Bronchial epithelial cell (primary cell): ENCODE results near the gene TRPV4. TPM values are rescaled to one million over a fixed set of nuclear protein-coding genes. Genes with fewer than 3 reads are reported as not detected.

ENCODE experiments used
- DNase-seq: peaks from one replicate; pipeline ENCODE4 v3.0.0-alpha.2; 2010; ENCODE audit warnings: low read depth
- FAIRE-seq: peaks from 2 replicates; lab custom pipeline; 2011; peaks lifted over from hg19 to GRCh38; lab: Jason Lieb, UNC
- H3K27me3 ChIP-seq: 2 replicates; pipeline ENCODE4 v1.5.1; 2011; ENCODE audit warnings: low read length; ENCODE audit not compliant: control insufficient read depth, insufficient read depth
- H3K36me3 ChIP-seq: 2 replicates; pipeline ENCODE4 v1.5.1; 2011; ENCODE audit warnings: low read length; ENCODE audit not compliant: control insufficient read depth, insufficient read depth
- H3K4me3 ChIP-seq: 2 replicates; pipeline ENCODE4 v1.5.1; 2011; ENCODE audit warnings: mild to moderate bottlenecking, low read depth, low read length, control low read depth
- total RNA-seq: library from RNA; depleted of rRNA; stranded (reverse); fragments of >200 nt; gene quantifications from 2 replicates; pipeline ENCODE4 v1.2.1, GENCODE V29; 2014
- TF ChIP-seq, protein P1 (sequence below): IDR thresholded peaks from 2 replicates; pipeline ENCODE4 v1.5.1; 2011; ENCODE audit warnings: mild to moderate bottlenecking, moderate library complexity, low read length, control low read depth, inconsistent platforms; ENCODE audit not compliant: insufficient read depth, severe bottlenecking

Gene TRPV4
- total RNA-seq, 1 donor from 2014 or later, result 0.53 TPM

DNA sequence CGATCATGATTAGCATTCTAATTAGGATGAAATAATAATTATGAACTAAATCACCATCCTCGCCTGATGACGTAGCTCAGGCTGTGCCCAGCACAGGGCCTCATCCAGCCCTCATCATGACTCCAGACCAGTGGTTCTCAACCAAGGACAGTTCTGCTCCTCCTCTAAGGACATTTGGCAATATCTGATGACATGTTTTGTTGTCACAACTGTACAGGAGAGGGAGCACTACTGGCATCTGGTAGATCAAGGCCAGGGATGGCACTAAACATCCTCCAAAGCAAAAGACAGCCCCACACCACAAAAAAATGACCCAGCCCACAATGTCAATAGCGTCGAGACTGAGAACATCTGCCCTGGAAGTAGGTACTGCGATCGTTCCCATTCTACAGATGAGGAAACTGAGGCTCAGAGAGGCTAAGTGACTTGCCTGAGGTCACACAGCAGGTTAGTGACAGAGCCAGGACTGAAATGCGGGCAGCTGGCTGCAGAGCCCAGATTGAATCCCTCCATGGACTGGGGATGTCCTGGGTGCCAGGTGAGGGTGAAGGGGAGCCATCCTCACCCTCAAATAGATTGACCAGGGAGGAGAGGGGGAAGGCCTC lies 15.5 kb downstream of the TRPV4 start:
- Histone ChIP-seq H3K36me3 (no peaks in the 10 kb centered on the region), H3K27me3 (no peaks in the 10 kb centered on the region), H3K4me3 (no peak overlapping the region)
- TF ChIP-seq, protein P1, sequence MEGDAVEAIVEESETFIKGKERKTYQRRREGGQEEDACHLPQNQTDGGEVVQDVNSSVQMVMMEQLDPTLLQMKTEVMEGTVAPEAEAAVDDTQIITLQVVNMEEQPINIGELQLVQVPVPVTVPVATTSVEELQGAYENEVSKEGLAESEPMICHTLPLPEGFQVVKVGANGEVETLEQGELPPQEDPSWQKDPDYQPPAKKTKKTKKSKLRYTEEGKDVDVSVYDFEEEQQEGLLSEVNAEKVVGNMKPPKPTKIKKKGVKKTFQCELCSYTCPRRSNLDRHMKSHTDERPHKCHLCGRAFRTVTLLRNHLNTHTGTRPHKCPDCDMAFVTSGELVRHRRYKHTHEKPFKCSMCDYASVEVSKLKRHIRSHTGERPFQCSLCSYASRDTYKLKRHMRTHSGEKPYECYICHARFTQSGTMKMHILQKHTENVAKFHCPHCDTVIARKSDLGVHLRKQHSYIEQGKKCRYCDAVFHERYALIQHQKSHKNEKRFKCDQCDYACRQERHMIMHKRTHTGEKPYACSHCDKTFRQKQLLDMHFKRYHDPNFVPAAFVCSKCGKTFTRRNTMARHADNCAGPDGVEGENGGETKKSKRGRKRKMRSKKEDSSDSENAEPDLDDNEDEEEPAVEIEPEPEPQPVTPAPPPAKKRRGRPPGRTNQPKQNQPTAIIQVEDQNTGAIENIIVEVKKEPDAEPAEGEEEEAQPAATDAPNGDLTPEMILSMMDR, result no peak
- no peak for DNase-seq
- peak; percentile 89 for FAIRE-seq

DNA sequence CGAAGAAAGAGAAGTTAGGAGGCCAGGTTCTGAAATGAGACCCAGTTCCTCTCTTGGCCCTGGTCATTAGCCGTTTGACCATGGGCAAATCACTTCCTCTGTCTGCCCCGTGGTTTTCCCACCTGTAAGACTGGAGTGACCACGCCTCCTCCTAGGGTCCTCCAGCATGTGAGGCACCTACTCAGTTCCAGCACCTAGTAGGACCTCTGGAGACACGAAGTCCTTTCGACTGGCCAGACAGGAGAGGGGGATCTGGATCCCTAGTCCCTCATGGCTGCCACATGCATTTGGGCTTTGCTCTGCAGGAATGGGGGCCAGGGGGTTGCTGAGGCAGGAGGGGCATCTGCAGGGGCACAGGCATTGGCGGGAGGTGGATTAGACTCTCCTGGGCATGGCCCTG lies 16.3 kb downstream of the TRPV4 start:
- H3K27me3 ChIP-seq, result no peaks in the 10 kb centered on the region
- DNase-seq, result no peak
- FAIRE-seq, result peak; percentile 64
- TF ChIP-seq, protein P1, result no peak
- no peak overlapping the region for H3K4me3 ChIP-seq
- H3K36me3 ChIP-seq, result no peaks in the 10 kb centered on the region

DNA sequence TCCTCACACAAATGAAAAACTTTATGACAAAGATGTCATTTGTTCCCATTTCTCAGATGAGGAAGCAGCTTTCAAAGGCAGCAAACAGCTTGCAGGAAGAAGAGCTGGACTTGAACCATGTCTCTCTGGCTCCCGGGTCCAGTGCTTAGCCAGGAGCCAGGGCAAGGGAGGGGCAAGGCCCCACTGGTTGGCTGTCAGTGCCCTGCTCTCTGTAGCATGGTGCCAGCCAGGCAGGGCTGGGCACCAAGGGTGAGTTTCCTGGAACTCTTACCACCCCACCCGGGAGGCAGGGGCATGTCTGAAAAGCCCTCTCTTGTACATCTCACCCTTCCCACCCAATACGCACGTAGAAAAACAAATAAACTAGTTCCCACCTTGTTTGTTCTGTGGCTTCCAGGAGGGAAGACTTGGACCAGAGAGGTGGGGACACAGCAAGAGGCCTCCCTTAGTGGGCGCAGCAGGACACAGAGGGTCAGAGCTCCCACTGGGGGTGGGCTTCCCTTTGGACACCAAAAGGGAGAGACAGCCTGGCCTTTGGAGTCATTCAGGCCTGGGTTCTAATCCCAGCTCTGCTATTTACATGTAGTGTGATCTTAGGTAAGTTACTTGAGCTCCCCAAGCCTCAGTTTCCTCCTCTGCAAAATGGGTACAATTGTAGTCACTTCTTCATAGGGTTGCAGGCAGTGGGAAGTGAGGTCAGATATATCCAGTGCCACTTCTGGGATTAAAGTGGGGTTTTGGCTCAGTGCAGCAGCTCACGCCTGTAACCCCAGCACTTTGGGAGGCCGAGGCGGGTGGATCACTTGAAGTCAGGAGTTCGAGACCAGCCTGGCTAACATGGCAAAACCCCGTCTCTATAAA lies 17.2 kb downstream of the TRPV4 start:
- FAIRE-seq (no peak), DNase-seq (no peak)
- no peaks in the 10 kb centered on the region for H3K27me3 ChIP-seq
- H3K36me3 ChIP-seq, result no peaks in the 10 kb centered on the region
- TF ChIP-seq, protein P1, result no peak
- H3K4me3 ChIP-seq, result no peak overlapping the region

DNA sequence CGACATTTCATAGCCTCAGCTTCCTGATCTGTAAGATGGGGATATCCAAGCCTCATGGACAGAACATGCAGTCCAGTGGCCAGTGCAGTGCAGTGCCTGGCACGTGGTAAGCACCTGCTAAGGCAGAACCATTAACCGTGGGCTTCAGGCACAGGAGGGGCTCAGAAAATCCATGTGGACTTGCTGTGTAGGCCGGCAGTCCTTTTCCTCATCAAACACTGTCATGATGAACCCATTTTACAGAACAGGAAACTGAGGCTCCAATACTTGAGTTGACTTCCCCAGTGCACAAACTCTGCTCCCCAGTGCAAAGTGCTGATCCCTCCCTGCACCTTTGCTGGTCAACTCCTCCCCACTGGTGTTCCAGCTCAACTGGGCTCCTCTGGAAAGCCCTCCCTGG lies 18.0 kb downstream of the TRPV4 start:
- Histone ChIP-seq H3K36me3 (no peaks in the 10 kb centered on the region), H3K4me3 (no peak overlapping the region), H3K27me3 (no peaks in the 10 kb centered on the region)
- TF ChIP-seq, protein P1, result no peak
- FAIRE-seq (peak; percentile 66), DNase-seq (no peak)

DNA sequence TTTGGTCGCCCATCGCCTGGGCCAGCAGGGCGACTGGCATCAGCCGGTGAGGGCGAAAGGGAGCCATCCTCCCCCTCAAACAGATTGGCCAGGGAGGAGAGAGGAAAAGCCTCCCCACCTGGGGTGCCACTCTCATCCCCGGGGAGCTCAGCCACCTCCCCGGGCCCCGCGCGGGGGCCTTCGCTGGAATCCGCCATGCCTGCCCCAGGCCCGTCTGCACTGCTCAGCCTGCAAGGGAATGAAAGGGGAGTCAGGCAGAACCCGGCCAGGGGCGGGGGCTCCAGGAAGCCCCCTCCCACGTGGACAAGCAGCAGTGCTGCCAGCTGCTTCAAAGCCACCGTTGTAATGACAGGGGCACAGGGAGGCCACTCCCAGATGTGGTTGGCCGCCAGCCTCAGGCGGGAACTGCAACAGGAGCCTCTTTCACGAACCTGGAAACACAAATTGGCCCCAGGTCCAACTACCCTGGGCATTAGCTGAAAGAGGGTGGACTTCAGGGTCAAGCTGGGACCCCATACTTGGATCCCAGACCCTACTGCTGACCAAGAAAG lies 18.5 kb downstream of the TRPV4 start:
- TF ChIP-seq, protein P1, result no peak
- DNase-seq, result no peak
- H3K4me3 ChIP-seq, result no peak overlapping the region
- H3K27me3 ChIP-seq, result no peaks in the 10 kb centered on the region
- no peaks in the 10 kb centered on the region for H3K36me3 ChIP-seq
- FAIRE-seq, result no peak
